ENCODE results near the gene RASGRP4. TPM values are rescaled to one million over a fixed set of nuclear protein-coding genes. Genes with fewer than 3 reads are reported as not detected.

RASGRP4 gene
- total and polyA plus RNA-seq, 4 donors: 0.54 to 9.8 (median 4.1) TPM

DNA sequence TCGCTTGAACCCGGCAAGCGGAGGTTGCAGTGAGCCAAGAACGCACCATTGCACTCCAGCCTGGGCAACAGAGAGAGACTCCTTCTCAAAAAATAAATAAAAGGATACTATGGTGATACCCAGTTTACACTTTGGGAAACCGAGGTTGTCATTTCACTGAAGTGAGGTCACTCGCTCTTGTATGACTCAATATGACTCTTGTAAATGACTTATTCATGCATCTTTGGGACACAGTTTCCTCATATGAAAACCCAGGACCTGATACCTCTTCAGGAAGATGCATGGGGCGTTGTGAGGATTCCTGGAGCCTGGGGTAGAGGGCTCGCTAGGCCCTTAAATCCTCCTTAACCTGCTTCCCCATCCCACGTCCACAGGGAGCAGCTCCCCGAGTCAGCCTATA is 47.2 kb downstream of the RASGRP4 start:
- Histone ChIP-seq H3K36me3 (ENCODE audit: control insufficient read depth in 1 of 2, insufficient read depth in 2 of 2, low read length in 1 of 2) (peaks cover 0 to 4% of the 10 kb centered on the region in 2 donors), H3K4me3 (ENCODE audit: low read length in 2 of 2) (no peak overlapping the region), H3K9me3 (ENCODE audit: control insufficient read depth, low read length) (no peaks in the 10 kb centered on the region), H3K27me3 (ENCODE audit: control insufficient read depth in 1 of 2, insufficient read depth in 2 of 2, low read length in 1 of 2) (no peaks in the 10 kb centered on the region), H3K27ac (ENCODE audit: low read depth in 1 of 2, low read length in 2 of 2) (no peak overlapping the region), H3K4me1 (ENCODE audit: control insufficient read depth in 1 of 2, insufficient read depth in 2 of 2, low read length in 2 of 2) (peaks cover 0 to 8% of the 10 kb centered on the region in 2 donors)
- intact Hi-C loops (cut with DNase I): no loop called here
- DNase-seq (no peak), ATAC-seq (ENCODE audit: low FRiP score) (no peak)
- WGBS, 2 donors: 94 to 95% methylated on average over 10 of the region's 10 CpGs

DNA sequence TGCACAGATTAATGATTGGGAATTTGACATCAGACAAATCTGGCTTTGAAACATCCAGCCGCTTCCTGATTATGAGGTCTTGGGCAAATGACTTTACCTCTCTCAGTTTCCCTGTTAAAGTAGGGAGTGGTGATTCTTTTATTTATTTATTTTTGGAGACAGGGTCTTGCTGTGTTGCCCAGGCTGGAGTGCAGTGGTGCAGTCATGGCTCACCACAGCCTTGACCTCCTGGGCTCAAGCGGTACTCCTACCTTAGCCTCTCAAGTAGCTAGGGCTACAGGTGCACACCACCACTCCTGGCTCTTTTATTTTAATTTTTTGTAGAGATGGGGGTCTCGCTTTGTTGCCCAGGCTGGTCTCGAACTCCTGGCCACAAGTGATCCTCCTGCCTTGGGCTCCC is 49.0 kb downstream of the RASGRP4 start:
- WGBS, 2 donors: 98 to 99% methylated on average over 4 of the region's 4 CpGs
- intact Hi-C loops (cut with DNase I): no loop called here
- ATAC-seq (ENCODE audit: low FRiP score) (no peak), DNase-seq (no peak)
- Histone ChIP-seq H3K9me3 (ENCODE audit: control insufficient read depth, low read length) (no peaks in the 10 kb centered on the region), H3K36me3 (ENCODE audit: control insufficient read depth in 1 of 2, insufficient read depth in 2 of 2, low read length in 1 of 2) (peaks cover 0 to 4% of the 10 kb centered on the region in 2 donors), H3K27me3 (ENCODE audit: control insufficient read depth in 1 of 2, insufficient read depth in 2 of 2, low read length in 1 of 2) (no peaks in the 10 kb centered on the region), H3K27ac (ENCODE audit: low read depth in 1 of 2, low read length in 2 of 2) (no peak overlapping the region), H3K4me1 (ENCODE audit: control insufficient read depth in 1 of 2, insufficient read depth in 2 of 2, low read length in 2 of 2) (peaks cover 0 to 8% of the 10 kb centered on the region in 2 donors), H3K4me3 (ENCODE audit: low read length in 2 of 2) (no peak overlapping the region)

DNA sequence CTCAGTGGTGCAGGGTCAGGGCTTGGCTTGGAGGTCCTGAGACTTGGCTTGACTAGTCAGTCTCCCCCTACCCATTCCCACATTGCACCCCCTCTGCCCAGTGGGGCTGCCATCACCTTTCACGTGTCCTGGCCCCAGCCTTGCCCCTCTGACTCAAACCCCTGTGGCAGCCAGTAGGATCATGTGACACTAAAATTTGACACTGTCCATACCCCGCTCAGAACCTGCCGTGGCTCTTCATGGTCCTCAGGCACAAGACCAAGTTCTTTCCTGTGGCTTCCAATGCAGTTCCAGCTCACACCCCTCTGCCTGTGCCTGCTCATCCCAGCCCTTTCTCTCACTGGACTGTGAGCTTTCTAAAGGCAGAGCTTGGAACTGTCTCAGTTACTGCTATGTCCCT is 49.4 kb downstream of the RASGRP4 start:
- H3K9me3 ChIP-seq (ENCODE audit: control insufficient read depth, low read length): no peaks in the 10 kb centered on the region
- intact Hi-C loops (cut with DNase I): no loop called here
- no peak overlapping the region for H3K27ac ChIP-seq (ENCODE audit: low read depth in 1 of 2, low read length in 2 of 2)
- ATAC-seq (ENCODE audit: low FRiP score) (no peak), DNase-seq (no peak)
- H3K4me1 ChIP-seq (ENCODE audit: control insufficient read depth in 1 of 2, insufficient read depth in 2 of 2, low read length in 2 of 2): peaks cover 0 to 8% of the 10 kb centered on the region in 2 donors
- peaks cover 0 to 4% of the 10 kb centered on the region in 2 donors for H3K36me3 ChIP-seq (ENCODE audit: control insufficient read depth in 1 of 2, insufficient read depth in 2 of 2, low read length in 1 of 2)
- H3K4me3 ChIP-seq (ENCODE audit: low read length in 2 of 2): no peak overlapping the region
- WGBS, 2 donors: 64 to 65% methylated on average over 3 of the region's 3 CpGs
- H3K27me3 ChIP-seq (ENCODE audit: control insufficient read depth in 1 of 2, insufficient read depth in 2 of 2, low read length in 1 of 2): no peaks in the 10 kb centered on the region

DNA sequence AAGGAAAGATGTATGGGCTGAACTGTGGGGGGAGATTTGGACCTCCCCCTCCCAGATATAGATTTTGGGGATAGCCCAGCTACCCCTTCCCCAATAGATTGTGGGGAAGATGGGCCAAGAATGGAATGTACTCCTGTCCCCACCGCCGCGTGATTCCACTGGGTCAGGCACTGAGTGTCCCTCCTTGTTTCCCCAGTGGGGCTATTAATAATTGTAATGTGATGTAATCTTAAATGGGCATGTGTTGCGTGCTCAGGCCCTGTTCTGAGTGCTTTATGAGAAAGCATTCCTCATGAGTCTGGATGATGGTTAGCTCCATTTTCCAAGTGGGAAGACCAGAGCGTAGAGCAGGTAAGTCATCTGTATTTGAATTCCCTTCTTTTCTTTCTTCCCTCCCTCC is 50.3 kb downstream of the RASGRP4 start:
- intact Hi-C loops (cut with DNase I): no loop called here
- no peak for ATAC-seq (ENCODE audit: low FRiP score)
- no peak overlapping the region for H3K27ac ChIP-seq (ENCODE audit: low read depth in 1 of 2, low read length in 2 of 2)
- H3K4me1 ChIP-seq (ENCODE audit: control insufficient read depth in 1 of 2, insufficient read depth in 2 of 2, low read length in 2 of 2): peaks cover 0 to 8% of the 10 kb centered on the region in 2 donors
- no peaks in the 10 kb centered on the region for H3K27me3 ChIP-seq (ENCODE audit: control insufficient read depth in 1 of 2, insufficient read depth in 2 of 2, low read length in 1 of 2)
- WGBS, 2 donors: 38 to 41% methylated on average over 5 of the region's 5 CpGs
- no peaks in the 10 kb centered on the region for H3K9me3 ChIP-seq (ENCODE audit: control insufficient read depth, low read length)
- DNase-seq: no peak
- H3K36me3 ChIP-seq (ENCODE audit: control insufficient read depth in 1 of 2, insufficient read depth in 2 of 2, low read length in 1 of 2): no peaks in the 10 kb centered on the region
- peak overlapping the region in 1 of 2 donors; percentile 47 for H3K4me3 ChIP-seq (ENCODE audit: low read length in 2 of 2)

DNA sequence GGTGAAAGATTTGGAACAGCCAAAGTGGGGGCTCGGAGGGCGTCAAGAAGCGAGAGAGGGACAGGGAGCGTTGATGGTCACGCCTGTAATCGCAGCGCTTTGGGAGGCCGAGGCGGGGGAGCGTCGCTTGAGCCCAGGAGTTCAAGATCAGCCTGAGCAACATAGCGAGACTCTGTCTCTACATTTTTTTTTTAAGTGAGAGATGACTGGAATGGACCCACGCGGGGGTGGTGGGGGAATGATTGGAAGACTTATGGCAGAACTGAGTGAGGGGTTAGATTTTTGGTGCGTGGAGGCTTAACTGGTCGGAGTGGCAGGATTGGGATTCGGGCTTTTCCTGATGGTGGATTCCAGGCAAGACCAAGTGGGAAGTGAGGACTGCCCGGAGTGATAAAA is 50.9 kb downstream of the RASGRP4 start:
- H3K4me1 ChIP-seq (ENCODE audit: control insufficient read depth in 1 of 2, insufficient read depth in 2 of 2, low read length in 2 of 2): peaks cover 0 to 8% of the 10 kb centered on the region in 2 donors
- WGBS, 2 donors: 1 to 2% methylated on average over 18 of the region's 18 CpGs
- intact Hi-C loops (cut with DNase I): no loop called here
- no peaks in the 10 kb centered on the region for H3K27me3 ChIP-seq (ENCODE audit: control insufficient read depth in 1 of 2, insufficient read depth in 2 of 2, low read length in 1 of 2)
- peak overlapping the region; percentile 47 to 68 for H3K4me3 ChIP-seq (ENCODE audit: low read length in 2 of 2)
- no peaks in the 10 kb centered on the region for H3K9me3 ChIP-seq (ENCODE audit: control insufficient read depth, low read length)
- no peaks in the 10 kb centered on the region for H3K36me3 ChIP-seq (ENCODE audit: control insufficient read depth in 1 of 2, insufficient read depth in 2 of 2, low read length in 1 of 2)
- H3K27ac ChIP-seq (ENCODE audit: low read depth in 1 of 2, low read length in 2 of 2): peak overlapping the region in 1 of 2 donors; percentile 78
- DNase-seq (no peak), ATAC-seq (ENCODE audit: low FRiP score) (no peak)

DNA sequence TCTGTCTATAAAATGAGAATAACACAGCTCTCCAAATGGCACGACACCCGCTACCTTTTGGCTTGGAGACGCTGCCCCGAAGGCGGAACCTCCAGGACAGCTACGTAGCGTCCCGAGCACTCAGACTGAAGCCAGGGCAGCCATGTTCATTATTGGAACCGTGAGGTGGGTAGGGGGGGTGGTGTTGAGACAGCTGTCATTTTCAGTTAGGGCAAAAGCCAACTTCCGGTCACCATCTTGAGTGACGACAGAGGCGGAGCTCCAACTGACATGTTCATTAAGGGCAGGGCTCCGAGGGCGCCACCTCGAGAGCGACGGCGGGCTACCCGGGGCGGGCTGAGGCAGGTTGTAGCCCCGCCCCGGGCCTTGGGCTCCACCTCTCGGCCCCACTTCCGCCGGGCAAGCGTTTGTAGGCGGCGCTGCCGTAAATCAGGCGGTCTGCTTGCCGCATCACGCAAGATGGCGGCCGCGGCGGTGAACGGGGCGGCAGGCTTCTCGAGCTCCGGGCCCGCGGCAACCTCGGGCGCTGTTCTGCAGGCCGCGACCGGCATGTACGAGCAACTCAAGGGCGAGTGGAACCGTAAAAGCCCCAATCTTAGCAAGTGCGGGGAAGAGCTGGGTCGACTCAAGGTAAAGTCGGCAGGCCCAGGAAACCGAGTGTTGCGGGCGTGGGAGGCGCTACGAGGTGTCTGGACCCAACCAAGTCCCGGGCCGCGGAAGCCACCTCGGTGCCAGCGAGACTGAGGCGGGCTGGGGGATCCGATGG is 51.5 kb downstream of the RASGRP4 start, which contains the start of gene PSMD8:
Gene PSMD8 (plus strand): TSS at position 240 of the 766 bp plus-strand sequence. CDS start 31 bp downstream, at position 271.
- Histone ChIP-seq H3K27me3 (ENCODE audit: control insufficient read depth in 1 of 2, insufficient read depth in 2 of 2, low read length in 1 of 2) (no peaks in the 10 kb centered on the region), H3K4me1 (ENCODE audit: control insufficient read depth in 1 of 2, insufficient read depth in 2 of 2, low read length in 2 of 2) (peaks cover 0 to 8% of the 10 kb centered on the region in 2 donors), H3K4me3 (ENCODE audit: low read length in 2 of 2) (peak within 1 kb of the TSS; percentile 47 to 68), H3K36me3 (ENCODE audit: control insufficient read depth in 1 of 2, insufficient read depth in 2 of 2, low read length in 1 of 2) (no peaks in the 10 kb centered on the region), H3K9me3 (ENCODE audit: control insufficient read depth, low read length) (no peaks in the 10 kb centered on the region), H3K27ac (ENCODE audit: low read depth in 1 of 2, low read length in 2 of 2) (peak within 1 kb of the TSS in 1 of 2 donors; percentile 78)
- ATAC-seq (ENCODE audit: low FRiP score) (peak; percentile 99), DNase-seq (peak; percentile 99)
- WGBS, 2 donors: 0 to 1% methylated on average over 62 to 65 of the region's 65 CpGs
- intact Hi-C loops (cut with DNase I): loop anchor here (1.0 to 5.0 kb wide), 2 partner anchors 37 to 38 kb away; partner anchors contain the start of gene CATSPERG (in 1 of the 2)

DNA sequence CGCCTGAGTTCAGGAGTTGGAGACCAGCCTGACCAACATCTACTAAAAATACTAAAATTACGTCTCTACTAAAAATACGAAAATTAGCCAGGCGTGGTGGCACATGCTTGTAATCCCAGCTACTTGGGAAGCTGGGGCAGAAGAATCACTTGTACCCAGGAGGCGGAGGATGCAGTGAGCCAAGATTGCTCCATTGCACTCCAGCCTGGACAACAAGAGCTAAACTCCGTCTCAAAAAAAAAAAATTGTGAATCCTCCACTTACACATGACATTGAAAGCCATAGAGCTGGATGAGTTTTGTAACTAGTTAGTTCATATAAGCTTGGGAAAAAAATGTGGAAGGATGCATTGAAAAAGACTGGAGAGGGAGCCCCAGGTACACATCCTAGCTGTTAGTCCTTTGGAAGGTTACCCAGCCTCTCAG is 52.1 kb downstream of the RASGRP4 start:
- DNase-seq: no peak
- H3K9me3 ChIP-seq (ENCODE audit: control insufficient read depth, low read length): no peaks in the 10 kb centered on the region
- peak overlapping the region in 1 of 2 donors; percentile 43 for H3K27ac ChIP-seq (ENCODE audit: low read depth in 1 of 2, low read length in 2 of 2)
- H3K4me1 ChIP-seq (ENCODE audit: control insufficient read depth in 1 of 2, insufficient read depth in 2 of 2, low read length in 2 of 2): peaks cover 0 to 8% of the 10 kb centered on the region in 2 donors
- ATAC-seq (ENCODE audit: low FRiP score): no peak
- H3K27me3 ChIP-seq (ENCODE audit: control insufficient read depth in 1 of 2, insufficient read depth in 2 of 2, low read length in 1 of 2): no peaks in the 10 kb centered on the region
- no peaks in the 10 kb centered on the region for H3K36me3 ChIP-seq (ENCODE audit: control insufficient read depth in 1 of 2, insufficient read depth in 2 of 2, low read length in 1 of 2)
- 35 to 37% methylated on average over 6 of the region's 6 CpGs for WGBS, 2 donors
- H3K4me3 ChIP-seq (ENCODE audit: low read length in 2 of 2): no peak overlapping the region
- intact Hi-C loops (cut with DNase I): loop anchor here (1.0 to 5.0 kb wide), 2 partner anchors 37 to 38 kb away; partner anchors contain the start of gene CATSPERG (in 1 of the 2)

DNA sequence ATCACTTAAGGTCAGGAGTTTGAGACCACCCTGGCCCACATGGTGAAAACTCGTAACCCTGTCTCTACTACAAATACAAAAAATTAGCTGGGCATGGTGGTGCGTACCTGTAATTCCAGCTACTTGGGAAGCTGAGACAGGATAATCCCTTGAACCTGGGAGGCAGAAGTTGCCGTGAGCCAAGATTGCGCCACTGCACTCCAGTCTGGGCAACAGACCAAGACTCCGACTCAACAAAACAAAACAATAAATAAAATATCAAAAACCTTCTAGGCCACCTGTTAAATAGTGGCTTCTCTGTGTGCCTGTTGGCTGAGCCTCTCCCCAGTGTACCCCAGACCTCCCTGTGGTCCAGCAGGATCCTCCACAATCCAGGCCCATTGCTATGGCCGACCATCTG is 54.9 kb downstream of the RASGRP4 start:
- Histone ChIP-seq H3K9me3 (ENCODE audit: control insufficient read depth, low read length) (no peaks in the 10 kb centered on the region), H3K4me3 (ENCODE audit: low read length in 2 of 2) (no peak overlapping the region), H3K36me3 (ENCODE audit: control insufficient read depth in 1 of 2, insufficient read depth in 2 of 2, low read length in 1 of 2) (no peaks in the 10 kb centered on the region), H3K27me3 (ENCODE audit: control insufficient read depth in 1 of 2, insufficient read depth in 2 of 2, low read length in 1 of 2) (no peaks in the 10 kb centered on the region), H3K4me1 (ENCODE audit: control insufficient read depth in 1 of 2, insufficient read depth in 2 of 2, low read length in 2 of 2) (peaks cover 0 to 8% of the 10 kb centered on the region in 2 donors), H3K27ac (ENCODE audit: low read depth in 1 of 2, low read length in 2 of 2) (no peak overlapping the region)
- ATAC-seq (ENCODE audit: low FRiP score) (no peak), DNase-seq (no peak)
- 81 to 83% methylated on average over 6 of the region's 6 CpGs for WGBS, 2 donors
- intact Hi-C loops (cut with DNase I): loop anchor here in 1 of 2 donors (5.0 kb wide), 1 partner anchor 34 kb away; the partner anchor contains the start of gene CATSPERG
